Ishikawa (cell line): Measurements from ENCODE around the gene BBIP1.

Experiments used
- CEBPB ChIP-seq: IDR thresholded peaks from 2 replicates; pipeline ENCODE4 v1.6.1; 2012
- CREB1 ChIP-seq: IDR thresholded peaks from 2 replicates; pipeline ENCODE4 v1.6.1; 2012; ENCODE audit warnings: low read depth
- EGR1 ChIP-seq: IDR thresholded peaks from 2 replicates; pipeline ENCODE4 v1.6.1; 2012
- EP300 ChIP-seq: IDR thresholded peaks from 2 replicates; pipeline ENCODE4 v1.6.1; 2012; ENCODE audit warnings: borderline replicate concordance
- FOXM1 ChIP-seq: IDR thresholded peaks from 2 replicates; pipeline ENCODE4 v1.6.1; 2012; ENCODE audit warnings: low read depth, borderline replicate concordance
- NFIC ChIP-seq: IDR thresholded peaks from 2 replicates; pipeline ENCODE4 v1.6.1; 2012
- RAD21 ChIP-seq: IDR thresholded peaks from 2 replicates; pipeline ENCODE4 v1.6.1; 2012; ENCODE audit warnings: low read depth
- REST ChIP-seq: IDR thresholded peaks from 2 replicates; pipeline ENCODE4 v1.6.1; 2012; ENCODE audit warnings: low read depth, mild to moderate bottlenecking
- TAF1 ChIP-seq: IDR thresholded peaks from 2 replicates; pipeline ENCODE4 v1.6.1; 2012; ENCODE audit warnings: low read depth, mild to moderate bottlenecking
- TCF12 ChIP-seq: IDR thresholded peaks from 2 replicates; pipeline ENCODE4 v1.6.1; 2012; ENCODE audit warnings: low read depth
- TEAD4 ChIP-seq: IDR thresholded peaks from 2 replicates; pipeline ENCODE4 v1.6.1; 2012
- YY1 ChIP-seq: IDR thresholded peaks from 2 replicates; pipeline ENCODE4 v1.6.1; 2012; ENCODE audit warnings: low read depth
- ZBTB7A ChIP-seq: IDR thresholded peaks from 2 replicates; pipeline ENCODE4 v1.6.1; 2012; ENCODE audit warnings: low read depth
- TF ChIP-seq, protein P1 (sequence below): IDR thresholded peaks from 2 replicates; pipeline ENCODE4 v1.6.1; 2012
- TF ChIP-seq, protein P2 (sequence below): IDR thresholded peaks from 2 replicates; pipeline ENCODE4 v1.6.1; 2012

Gene BBIP1

GRCh38 chr10:110864662-110865140 lies 54.3 kb downstream of the BBIP1 start:
- TF ChIP-seq RAD21 (no peak), FOXM1 (no peak), REST (no peak), TAF1 (no peak), CEBPB (no peak), NFIC (no peak), ZBTB7A (no peak), EP300 (no peak), YY1 (no peak), TCF12 (no peak), TEAD4 (no peak), CREB1 (no peak), EGR1 (no peak)
- TF ChIP-seq, protein P1, sequence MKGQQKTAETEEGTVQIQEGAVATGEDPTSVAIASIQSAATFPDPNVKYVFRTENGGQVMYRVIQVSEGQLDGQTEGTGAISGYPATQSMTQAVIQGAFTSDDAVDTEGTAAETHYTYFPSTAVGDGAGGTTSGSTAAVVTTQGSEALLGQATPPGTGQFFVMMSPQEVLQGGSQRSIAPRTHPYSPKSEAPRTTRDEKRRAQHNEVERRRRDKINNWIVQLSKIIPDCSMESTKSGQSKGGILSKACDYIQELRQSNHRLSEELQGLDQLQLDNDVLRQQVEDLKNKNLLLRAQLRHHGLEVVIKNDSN, result no peak
- TF ChIP-seq, protein P2, sequence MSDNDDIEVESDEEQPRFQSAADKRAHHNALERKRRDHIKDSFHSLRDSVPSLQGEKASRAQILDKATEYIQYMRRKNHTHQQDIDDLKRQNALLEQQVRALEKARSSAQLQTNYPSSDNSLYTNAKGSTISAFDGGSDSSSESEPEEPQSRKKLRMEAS, result no peak

- no peak for TF ChIP-seq ZBTB7A
- TF ChIP-seq NFIC, result no peak
- no peak for TF ChIP-seq EP300
- no peak for TF ChIP-seq TEAD4
- TF ChIP-seq CEBPB, result no peak
- TF ChIP-seq FOXM1, result no peak
- TF ChIP-seq EGR1, result no peak
- TF ChIP-seq YY1, result no peak
These were observed 55.0 kb downstream of the BBIP1 start for GRCh38 chr10:110863956-110864355.

DNA sequence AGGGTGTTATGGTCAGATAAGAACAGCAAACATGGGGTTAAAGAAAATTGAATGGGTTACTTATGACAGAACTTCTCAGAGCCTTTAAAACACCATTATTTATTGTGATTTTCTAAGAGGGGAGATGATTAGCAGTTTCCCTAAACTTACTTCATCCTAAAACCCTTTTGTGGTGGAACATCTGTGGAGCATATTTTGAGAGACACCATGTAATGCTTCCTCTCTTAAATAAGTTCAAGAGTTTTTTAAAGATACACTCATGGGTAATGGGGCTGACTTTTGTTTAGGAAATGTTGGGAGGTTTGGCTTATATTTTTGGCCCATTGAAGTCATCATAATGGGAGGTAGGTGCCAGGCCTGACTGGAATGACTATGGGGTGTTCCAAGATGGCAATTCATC lies 55.6 kb downstream of the BBIP1 start:
- TF ChIP-seq REST (no peak), ZBTB7A (no peak), NFIC (no peak), EGR1 (no peak), TCF12 (no peak), EP300 (no peak), TEAD4 (no peak), RAD21 (no peak), YY1 (no peak), CEBPB (no peak), FOXM1 (no peak), TAF1 (no peak), CREB1 (no peak)
- TF ChIP-seq, protein P2, result no peak
- TF ChIP-seq, protein P1, result no peak

DNA sequence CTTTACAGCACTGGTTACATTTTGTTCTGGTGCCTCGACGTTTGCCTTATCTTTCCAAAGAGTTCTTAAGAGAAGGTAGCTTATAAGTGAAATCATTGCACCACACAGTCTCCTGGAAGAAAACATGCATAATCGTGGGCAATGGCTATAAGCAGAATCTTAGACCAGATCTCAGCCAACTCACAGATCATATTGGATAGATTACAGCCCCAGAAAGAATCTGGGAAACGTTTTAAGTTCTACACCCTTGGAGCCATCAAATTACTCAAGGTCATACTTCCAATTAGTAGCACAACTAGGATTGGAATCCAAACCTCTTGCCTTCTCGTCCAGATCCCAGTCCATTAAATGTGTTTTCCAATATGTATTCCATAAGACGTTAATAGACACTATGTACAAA lies 56.0 kb downstream of the BBIP1 start:
- TF ChIP-seq, protein P1, result no peak
- TF ChIP-seq RAD21 (no peak), FOXM1 (no peak), TCF12 (no peak), REST (no peak)
